Endothelial cell of coronary artery (primary cell): ENCODE measurements around the gene ASB4. TPM values are rescaled to one million over a fixed set of nuclear protein-coding genes. Genes with fewer than 3 reads are reported as not detected.

Source experiments
- total RNA-seq: library from RNA; depleted of rRNA; stranded (reverse); fragments of >200 nt; gene quantifications from 2 replicates; pipeline ENCODE4 v1.2.3, GENCODE V29; 2014

Gene ASB4, protein sequence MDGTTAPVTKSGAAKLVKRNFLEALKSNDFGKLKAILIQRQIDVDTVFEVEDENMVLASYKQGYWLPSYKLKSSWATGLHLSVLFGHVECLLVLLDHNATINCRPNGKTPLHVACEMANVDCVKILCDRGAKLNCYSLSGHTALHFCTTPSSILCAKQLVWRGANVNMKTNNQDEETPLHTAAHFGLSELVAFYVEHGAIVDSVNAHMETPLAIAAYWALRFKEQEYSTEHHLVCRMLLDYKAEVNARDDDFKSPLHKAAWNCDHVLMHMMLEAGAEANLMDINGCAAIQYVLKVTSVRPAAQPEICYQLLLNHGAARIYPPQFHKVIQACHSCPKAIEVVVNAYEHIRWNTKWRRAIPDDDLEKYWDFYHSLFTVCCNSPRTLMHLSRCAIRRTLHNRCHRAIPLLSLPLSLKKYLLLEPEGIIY
- total RNA-seq = not detected in 2 replicates

GRCh38 chr7:95485391-95486123 is at the start of gene ASB4:
Gene ASB4 (plus strand): TSS chr7:95485943. CDS start chr7:95485972, 29 bp downstream.

Other genes starting within 250 kb of the ASB4 start
- not detected in 2 replicates for gene PON1, start 161.4 kb upstream of the ASB4 start, total RNA-seq
- 0.09 and 0.66 TPM in 2 replicates for gene PON3, start 89.6 kb upstream of the ASB4 start, total RNA-seq
- gene PON2, start 50.9 kb upstream of the ASB4 start, total RNA-seq = 57.0 and 67.3 TPM in 2 replicates
- gene PDK4, start 110.6 kb downstream of the ASB4 start, total RNA-seq = 4.2 and 20.9 TPM in 2 replicates